Measurements from ENCODE around the gene TGM2.

TGM2 gene

DNA sequence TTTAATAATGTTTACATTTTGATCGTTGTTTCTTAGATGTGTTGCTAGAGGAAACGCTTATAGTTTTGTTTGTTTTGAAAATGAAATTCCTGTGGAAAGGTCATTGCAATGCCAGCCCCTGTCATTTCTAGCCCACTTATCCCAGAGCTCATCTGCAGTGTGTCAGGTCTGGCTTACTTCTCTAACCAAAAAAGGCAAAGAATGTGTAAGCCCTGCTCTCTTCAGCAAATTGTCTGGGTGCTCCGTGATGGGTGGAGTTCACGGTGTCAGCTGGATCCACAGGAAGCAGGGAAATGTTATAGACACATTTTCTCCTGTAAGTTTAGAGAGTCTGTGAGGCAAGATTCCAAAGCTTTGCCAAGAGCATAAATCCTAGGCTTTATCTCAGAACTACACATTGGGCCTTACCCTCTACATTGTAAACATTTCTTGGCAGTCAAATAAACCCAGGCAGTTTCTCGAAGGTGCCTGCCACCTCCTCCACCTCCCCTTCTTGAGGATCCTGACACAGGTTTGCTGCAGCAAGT lies 80.6 kb downstream of the TGM2 start:
- DNase-seq: no peak

- no peak for DNase-seq
Observed at GRCh38 chr20:38083338-38084048, 81.6 kb downstream of the TGM2 start.

GRCh38 chr20:38082894-38083293 lies 82.2 kb downstream of the TGM2 start:
- no peak for DNase-seq

DNA sequence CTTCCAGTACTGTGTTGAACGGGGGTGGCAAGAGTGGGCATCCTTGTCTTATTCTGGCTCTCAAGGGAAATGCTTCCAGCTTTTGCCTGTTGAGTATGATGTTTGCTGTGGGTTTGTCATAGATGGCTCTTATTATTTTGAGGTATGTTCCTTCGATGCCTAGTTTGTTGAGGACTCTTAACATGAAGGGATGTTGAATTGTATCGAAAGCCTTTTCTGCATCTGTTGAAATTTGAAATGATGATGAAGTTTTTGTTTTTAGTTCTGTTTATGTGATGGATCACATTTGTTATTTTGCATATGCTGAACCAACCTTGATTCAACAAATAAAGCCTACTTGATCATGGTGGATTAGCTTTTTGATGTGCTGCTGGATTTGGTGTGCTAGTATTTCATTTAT lies 83.5 kb downstream of the TGM2 start:
- DNase-seq: no peak

GRCh38 chr20:38079353-38079752 lies 85.7 kb downstream of the TGM2 start:
- no peak for DNase-seq

GRCh38 chr20:38078084-38078483 lies 87.0 kb downstream of the TGM2 start:
- DNase-seq: no peak

Measured in hematopoietic multipotent progenitor cell treated with erythropoietin and hydrocortisone succinate and interleukin-3 and kit ligand, for 6 days (in vitro differentiated cells).